GM18870 (cell line): ENCODE results near the gene SLC10A1.
"Not testable (repeated sequence)": the region's sequence is repeated elsewhere in the genome, so short reads cannot be mapped to it uniquely, and the experiment has no call there.

ENCODE experiments used
- ATAC-seq: cut with Tn5 transposase; IDR thresholded peaks from one replicate; pipeline ENCODE4 v1.9.1; 2021; ENCODE audit warnings: moderate library complexity; ENCODE audit not compliant: unreplicated experiment

The SLC10A1 gene

DNA sequence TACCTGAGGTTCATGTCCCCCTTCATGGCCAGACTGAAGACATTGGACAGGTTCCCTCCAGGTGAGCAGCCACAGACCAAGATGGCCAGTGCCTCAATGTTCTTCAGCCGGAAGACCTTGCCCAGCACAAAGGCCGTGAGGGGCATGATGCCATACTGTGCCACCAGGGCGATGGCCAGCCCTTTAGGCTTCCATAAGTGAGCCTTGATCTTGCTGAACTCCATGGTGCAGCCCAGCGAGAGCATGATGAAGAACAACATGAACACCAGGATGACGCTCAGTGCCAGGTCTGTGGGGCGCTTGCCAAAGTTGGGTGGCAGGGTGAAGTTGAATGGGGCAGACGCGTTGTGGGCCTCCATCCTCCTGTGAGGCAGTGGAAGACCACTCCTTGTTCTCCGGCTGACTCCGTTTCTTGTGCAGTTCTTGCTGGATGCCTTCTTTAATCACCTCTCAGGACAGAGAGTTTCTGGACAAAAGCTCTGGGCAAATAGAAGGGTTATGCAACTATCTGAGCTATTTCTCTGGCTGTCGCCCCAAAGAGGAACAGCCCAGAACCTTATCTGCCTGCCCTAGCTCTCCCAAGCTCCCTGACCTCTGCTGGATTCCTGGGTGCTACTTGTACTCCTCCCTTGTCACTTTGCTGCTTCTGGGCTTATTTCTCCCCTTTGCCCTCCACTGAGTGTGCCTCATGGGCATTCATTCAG lies at the start of gene SLC10A1:
Gene SLC10A1 (minus strand): TSS at position 445 of the 704 bp plus-strand sequence. CDS start 86 bp downstream, at position 359.
- no peak for ATAC-seq

DNA sequence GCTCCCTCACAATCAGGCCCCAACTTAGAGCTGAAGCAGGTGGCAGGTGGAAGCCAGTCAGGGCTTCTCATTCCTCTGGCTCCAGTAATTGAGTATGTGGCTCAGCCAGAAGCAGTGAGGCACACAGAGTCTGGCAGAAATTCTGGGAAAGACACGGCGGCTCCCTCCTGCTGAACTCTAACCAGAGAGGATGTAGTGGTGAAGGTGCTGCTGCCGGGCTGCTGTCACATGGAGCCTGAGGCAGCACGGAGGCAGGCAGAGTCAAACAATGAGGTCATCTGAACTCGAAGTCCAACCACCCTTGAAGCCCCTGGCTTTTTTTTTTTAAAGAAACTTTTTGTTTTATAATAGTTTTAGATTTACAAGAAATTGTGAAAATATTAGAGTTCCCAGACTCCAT lies 48.7 kb upstream of the SLC10A1 start:
- ATAC-seq, result no peak

DNA sequence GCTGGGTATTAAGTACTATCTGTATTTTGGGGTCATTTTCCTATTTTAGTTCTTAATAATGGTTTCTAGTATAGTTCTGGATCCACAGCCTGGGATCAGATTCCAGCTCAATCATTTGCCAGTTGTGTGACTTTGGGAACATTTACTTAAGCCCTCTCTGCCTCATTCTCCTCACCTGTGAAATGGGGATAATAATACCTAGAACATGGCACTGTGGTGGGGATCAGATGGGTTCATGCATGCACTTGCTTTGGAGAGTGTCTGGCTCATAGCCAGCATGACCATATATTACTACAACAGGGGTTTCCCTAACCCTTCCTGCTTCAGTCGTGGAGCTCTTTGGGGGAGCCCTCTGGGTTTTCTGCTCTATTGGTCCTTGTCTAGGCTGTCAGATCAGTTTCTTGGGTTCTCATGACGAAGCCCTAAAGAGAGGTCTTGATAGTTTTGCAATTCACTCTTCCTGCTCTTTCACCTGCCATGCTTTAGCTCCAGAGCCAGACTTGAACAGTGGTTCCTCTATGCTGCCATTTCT lies 48.1 kb upstream of the SLC10A1 start:
- ATAC-seq, result no peak

DNA sequence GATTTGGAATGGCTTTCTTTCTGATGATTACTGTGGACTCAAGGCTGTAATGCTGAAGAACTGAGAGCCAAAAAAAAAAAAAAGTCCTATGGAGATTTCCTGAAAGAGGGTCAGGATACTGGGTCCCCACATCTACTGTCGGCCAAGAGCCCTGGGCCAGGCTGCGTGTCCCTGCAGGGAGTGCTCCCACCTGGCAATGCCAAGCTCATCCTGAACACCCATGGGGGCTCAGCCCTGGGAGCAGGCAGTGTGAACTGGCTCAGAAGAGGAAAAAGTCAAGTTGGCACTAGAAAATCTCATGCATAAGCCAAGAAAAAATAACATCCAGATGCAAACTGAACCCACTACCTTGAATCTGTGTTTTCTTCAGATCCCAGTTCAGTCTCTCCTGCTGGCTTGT lies 47.1 kb upstream of the SLC10A1 start:
- no peak for ATAC-seq

DNA sequence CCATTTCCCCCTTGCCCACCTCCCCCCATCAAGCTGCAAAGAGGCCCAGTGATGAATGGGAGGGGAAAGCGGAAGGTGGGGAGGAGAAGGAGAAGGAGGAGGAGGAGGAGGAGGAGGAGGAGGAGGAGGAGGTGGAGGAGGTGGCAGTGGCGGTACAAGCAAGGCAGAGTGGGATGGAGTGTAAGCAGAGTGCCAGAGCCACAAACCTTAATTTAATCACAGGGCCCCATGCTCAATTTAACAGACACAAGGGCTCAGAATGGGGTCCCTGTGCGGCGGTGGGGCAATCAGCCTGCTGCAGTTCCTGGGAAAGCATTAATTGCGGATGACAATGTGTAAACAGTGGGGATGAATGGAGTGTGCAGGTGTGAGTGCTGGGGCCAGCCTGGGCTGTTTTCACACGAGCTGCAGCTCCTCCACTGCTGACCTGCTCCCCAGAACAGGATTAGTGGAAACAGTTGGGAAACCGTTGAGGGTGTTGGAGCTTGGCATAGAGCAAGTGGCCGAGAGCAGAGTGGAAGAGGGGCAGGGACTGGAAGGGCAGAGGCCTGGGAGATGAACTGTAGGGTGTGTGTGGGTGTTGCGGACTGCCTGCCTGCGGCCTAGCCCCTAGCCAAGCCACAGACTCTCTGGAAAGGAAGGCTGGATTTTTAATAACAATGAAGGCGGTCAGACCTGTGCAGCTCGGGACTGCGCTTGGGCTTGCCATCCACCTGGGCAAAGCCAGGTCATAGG lies 45.8 kb upstream of the SLC10A1 start:
- no peak for ATAC-seq

DNA sequence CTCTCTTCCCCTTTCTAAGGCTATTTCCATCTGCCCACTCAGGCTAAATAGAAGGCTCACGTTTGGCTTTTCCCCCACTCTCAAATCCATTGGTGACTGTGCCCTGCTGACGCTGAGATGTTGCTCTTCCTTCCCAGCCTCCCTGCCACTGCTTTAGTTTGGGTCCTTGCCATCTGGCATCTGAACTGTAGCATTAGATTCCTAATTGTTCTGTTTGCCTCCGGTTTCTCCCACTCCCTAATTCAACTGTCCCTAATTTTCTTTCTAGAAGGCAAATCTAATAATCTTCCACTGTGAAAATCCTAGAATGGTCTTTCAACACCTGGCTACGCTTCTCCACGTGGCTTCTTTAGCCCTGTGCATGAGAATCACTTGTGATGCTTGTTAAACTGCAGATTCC lies 44.6 kb upstream of the SLC10A1 start:
- no peak for ATAC-seq

DNA sequence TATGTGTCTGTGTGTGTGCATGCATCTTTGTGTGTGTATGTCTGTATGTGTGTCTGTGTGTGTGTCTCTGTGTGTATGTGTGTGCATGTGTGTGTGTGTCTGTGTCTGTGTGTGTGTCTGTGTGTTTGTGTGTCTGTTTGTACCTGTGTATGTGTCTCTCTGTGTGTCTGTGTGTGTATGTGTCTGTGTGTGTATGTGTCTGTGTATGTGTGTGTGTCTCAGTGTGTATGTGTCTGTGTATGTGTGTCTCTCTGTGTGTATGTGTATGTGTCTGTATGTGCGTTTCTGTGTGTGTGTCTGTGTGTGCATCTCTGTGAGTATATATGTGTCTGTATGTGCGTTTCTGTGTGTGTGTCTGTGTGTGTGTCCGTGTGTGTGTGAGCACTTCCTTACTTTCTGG lies 42.6 kb upstream of the SLC10A1 start:
- no peak for ATAC-seq

DNA sequence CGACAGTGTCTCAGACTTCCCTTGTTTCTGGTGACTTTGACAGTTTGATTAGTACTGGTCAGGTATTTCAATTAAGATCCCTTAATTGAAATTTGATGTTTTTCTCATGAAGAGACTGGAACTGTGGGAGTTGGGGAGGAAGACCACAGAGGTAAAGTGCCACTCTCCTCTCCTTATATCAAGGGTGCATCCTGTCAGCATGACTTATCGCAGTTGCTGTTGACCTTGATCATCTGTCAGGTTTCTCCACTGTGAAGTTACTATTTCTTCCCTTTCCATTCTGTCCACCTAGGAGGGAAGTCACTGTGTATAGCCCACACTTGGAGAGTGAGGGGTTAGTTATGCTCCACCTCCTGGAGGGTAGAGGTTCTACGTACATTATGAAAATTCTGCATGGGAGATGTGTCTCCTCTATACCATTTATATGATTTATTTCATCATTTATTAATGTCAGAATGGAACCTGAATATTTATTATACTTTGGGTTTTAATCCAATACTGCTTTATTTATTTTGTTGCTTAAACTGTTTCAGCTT lies 41.9 kb upstream of the SLC10A1 start:
- no peak for ATAC-seq

DNA sequence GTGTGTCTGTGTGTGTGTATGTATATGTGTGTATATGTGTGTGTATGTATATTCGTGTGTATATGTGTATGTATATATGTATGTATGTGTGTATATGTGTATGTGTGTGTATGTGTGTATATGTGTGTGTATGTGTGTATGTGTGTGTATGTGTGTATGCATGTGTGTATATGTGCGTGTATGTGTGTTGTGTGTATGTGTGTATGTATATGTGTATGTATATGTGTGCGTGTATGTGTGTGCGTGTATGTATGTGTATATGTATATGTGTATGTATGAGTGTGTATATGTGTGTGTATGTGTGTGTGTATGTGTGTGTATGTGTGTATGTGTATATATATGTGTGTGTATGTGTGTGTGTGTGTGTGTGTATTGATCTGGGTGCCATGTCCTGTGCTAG lies 31.8 kb upstream of the SLC10A1 start:
- ATAC-seq, result no peak

DNA sequence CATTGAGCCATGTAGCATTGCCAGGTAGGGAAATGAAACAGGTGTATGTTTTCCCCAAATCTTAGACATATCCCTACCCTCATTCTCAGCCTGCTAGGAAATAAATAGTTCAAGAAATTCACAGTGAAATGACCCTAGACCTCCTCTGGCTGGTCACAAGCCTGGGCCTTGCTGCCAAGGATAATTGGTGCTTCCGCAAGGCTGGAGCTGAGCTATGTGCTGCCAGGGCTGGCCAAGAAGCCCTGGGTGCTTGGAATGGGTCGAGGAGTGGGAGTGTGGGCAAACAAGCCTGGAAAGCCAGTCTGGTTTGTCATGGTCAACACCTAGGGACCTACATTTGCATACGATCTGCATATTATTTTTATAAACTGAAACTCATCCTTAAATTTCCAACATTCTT lies 31.3 kb upstream of the SLC10A1 start:
- no peak for ATAC-seq

DNA sequence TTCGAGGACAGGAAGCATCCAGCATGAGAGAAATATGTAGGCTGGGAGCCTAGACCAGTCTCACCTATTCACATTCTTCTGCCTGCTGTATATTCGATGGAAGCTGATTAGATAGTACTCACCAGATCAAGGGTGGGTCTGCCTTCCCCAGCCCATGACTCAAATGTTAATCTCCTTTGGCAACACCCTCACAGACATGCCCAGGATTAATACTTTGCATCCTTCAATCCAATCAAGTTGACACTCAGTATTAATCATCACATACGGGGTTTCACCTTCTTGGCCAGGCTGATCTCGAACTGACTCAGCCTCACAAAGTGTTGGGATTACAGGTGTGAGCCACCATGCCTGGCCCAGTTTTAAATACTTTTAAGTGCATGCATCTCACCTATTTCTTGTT lies 30.5 kb upstream of the SLC10A1 start:
- no peak for ATAC-seq

DNA sequence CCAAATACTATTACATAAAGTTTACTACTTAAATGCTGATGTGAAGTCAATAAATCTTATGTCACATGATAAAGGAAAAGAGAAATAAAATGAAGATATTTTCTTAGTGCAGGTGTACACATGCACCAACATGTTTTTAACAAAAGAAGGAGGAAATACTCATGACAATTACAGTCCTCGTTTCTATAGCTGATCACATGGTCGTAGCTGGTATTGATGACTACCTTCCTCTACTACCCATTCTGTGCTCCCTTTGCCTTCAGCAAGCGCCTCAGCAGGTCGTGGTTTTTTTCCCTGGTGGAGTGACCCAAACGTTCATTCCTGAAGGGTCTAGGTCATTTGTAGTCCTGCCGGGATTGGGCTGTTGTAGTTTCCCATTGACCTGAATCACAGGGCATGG lies 25.4 kb upstream of the SLC10A1 start:
- ATAC-seq, result no peak

DNA sequence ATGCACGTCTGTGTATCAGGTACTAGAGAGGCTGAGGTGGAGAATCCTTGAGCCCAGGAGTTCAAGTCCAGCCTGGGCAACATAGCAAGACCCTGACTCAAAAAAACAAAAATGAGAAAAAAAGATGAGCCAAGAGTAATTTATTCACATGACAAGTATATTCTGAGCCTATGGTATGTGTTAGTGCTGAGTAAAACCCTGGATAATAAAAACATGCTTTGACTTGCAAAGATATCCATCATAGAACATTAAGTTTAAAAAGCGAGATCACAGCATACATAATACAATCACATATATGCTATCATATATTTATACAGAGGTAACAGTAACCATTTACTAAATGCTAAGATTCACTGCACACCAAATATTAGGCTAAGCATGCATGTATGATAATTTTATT lies 23.9 kb upstream of the SLC10A1 start:
- no peak for ATAC-seq

DNA sequence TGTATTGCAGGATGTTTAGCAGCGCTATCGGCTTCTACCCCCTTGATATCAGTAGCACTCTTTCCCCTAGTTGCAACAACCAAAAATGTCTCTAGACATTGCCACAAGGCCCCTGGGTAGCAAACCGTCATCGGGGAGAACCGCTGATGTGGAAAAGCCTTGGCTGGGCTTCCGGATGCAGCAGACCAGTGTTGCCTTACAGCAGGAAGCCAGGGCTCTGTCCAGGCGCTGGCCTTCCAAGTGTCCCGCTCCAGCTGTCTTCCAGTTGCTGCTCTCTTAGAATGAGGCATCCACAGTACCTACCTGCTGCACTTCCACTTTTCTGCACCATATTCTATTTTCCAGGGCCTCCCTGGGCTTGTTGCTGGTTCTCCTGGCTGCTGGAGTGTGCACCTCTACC lies 22.6 kb upstream of the SLC10A1 start:
- no peak for ATAC-seq

DNA sequence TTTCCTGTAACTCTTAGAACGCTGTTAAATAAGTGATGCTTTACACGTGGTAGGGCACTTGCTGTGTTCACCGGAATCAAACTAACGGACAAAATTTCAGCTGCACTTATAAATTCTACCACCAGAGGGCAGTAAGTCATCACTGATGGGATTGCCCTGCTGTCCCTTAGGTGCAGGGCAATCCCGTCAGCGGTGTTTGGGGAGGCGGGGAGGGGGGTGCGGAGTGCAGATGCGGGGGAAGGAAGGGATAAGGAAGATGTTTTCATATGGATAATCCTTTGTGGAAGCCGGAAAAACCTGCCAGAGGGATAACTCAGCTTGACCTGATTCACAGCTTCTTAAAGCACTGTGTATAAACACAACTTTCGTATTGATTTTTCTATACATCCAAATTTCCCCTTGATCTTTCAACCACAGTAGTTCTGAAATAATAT lies 21.7 kb upstream of the SLC10A1 start:
- no peak for ATAC-seq

DNA sequence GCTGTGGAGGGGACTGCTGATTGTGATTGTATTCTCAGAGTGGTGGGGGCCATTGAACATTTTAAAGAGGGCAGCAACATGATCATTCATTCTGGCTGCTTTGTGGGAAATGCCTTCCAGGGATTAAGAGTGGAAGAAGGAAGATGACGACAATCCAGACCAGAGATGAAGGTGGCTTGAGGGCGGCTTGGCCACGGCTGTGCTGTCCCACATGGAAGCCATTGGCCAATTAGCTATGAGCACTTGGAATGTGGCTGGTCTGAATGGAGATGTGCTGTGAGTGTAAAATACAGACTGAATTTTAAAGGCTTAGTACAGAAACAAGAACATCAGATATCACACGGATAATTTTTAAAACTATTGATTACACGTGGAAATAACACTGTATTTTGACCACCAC lies 19.2 kb upstream of the SLC10A1 start:
- ATAC-seq, result no peak

DNA sequence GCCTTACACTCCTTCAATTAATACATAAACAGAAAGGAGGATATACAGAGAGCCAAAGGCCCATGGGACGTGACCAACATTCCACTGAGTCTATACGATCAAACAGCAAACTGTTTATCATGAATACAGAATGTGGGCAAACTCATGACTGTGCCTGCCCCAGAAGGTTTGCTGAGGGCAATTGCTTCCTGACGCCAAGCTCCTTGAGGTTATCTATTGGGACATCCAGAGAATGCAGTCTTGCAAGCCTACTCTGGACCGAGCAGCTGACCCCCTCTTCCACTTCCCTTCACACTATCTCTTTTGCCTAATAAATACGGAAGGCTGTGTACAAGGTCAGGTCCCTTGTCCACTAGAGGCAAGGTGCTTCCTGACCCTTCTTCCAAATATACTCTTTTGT lies 18.5 kb upstream of the SLC10A1 start:
- ATAC-seq, result no peak

DNA sequence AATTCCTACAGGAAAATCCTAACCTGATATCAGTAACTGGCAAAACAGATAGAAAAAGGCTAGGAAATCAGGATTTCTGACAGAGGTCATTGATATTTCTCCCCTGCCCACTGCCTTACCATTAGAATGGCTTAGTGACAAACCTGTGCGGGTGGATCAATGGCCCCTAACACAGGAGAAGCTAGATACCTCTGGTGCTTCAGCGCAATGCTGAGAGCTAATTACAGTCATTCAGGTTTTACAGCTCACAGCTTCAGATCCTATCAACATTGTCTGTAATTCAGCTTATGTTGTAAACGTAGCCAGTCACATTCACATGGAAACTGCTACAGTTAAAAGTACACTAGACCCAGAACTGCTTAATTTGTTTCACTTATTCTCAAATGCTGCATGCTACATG lies 17.4 kb upstream of the SLC10A1 start:
- ATAC-seq, result no peak

DNA sequence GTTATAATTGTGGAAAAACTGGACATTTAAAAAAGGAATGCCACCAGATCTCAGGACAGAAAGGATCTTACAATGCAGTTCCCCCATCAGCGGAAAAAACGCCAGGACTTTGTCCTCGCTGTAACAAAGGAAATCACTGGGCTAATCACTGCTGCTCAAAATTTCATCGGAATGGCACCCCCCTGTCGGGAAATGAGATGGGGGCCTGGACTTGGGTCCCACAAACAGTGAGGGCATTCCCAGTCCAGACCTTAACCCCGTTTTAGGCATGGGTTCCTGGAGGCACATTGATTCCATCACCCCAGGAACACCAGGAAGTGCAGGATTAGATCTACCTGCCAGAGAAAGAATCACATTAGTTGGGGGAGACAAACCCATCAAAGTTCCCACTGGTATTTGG lies 16.3 kb upstream of the SLC10A1 start:
- not testable (repeated sequence) for ATAC-seq

DNA sequence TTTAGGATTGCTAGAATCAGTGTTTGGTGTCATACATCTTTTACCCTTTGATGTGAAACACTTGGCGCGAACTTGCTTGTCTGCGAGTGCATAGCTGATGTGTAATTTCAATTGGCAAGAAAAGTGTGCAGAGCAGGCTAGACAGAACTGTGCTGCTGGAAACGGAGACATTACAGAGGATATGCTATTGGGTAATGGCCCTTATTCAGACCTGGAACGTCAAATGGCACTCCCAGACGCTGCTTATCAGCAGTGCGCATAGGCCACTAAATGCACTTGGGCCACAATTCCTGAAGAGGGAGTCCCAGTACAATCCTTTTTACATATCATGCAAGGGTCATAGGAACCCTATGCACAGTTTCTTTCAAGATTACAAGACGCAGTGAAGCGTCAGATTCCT lies 15.7 kb upstream of the SLC10A1 start:
- no peak for ATAC-seq

DNA sequence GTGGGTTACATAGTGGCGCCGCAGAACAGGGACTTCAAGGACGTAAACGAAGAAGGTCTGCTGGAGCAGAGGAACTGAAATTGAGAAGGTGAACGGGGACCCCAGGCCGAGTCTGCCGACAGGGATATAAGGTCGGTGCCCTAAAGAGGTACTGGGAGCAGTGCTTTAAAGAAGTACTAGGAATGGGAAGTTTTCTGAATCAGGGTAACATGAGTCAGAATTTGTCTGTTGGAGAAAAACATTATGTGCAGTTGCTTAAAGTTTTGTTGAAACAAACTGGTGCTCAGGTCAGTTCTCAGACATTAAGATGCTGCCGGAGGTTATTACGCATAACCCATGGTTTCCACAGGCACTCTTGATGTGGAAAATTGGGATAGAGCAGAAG lies 14.8 kb upstream of the SLC10A1 start:
- ATAC-seq, result no peak

DNA sequence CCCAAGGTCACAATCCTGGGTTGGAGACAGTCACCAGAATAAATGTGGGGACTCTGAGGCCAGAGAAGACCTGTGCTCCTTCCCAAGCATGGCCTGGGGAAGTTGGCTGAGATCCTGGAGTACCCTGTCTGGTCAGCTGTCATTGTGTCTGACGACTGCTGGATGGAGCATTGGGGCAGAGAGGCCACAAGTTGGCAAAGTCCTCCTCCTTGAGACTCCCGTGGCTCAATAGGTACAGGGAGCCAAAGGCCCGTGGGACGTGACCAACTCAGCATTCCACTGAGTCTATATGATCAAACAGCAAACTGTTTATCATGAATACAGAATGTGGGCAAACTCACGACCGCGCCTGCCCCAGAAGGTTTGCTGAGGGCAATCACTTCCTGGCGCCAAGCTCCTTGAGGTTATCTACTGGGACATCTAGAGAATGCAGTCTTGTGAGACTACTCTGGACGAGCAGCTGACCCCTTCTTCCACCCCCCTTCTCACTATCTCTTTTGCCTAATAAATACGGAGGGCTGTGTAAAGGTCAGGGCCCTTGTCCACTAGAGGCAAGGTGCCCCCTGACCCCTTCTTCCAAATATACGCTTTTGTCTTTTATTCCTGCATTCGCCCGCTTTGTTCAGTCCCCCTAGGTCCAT lies 14.3 kb upstream of the SLC10A1 start:
- no peak for ATAC-seq
